Liver (tissue), 9 donors: ENCODE measurements around the gene LHFPL6. TPM values are rescaled to one million over a fixed set of nuclear protein-coding genes. Genes with fewer than 3 reads are reported as not detected.

Source experiments
- DNase-seq: peaks from one replicate; pipeline ENCODE4 v3.0.0-alpha.2; 2017; ENCODE audit warnings: low spot score
- H3K27ac ChIP-seq, 2 donors: one replicate each; pipeline ENCODE4 v1.7.0; 2013; ENCODE audit warnings: inconsistent platforms in 2 of 2, low read length in 2 of 2, control low read depth in 1 of 2, low read depth in 1 of 2, mild to moderate bottlenecking in 1 of 2
- H3K27me3 ChIP-seq, 4 donors: one replicate each; pipeline versions ENCODE4 v1.6.1 to v1.7.0; 2013; ENCODE audit warnings: low read length in 3 of 4, inconsistent platforms in 1 of 4, mild to moderate bottlenecking in 1 of 4, moderate library complexity in 1 of 4; ENCODE audit not compliant: control insufficient read depth in 4 of 4, insufficient read depth in 4 of 4
- H3K36me3 ChIP-seq, 4 donors: one replicate each; pipeline versions ENCODE4 v1.6.1 to v1.7.0; 2013; ENCODE audit warnings: low read length in 3 of 4, mild to moderate bottlenecking in 3 of 4, low read depth in 1 of 4, moderate library complexity in 1 of 4; ENCODE audit not compliant: control insufficient read depth in 4 of 4, insufficient read depth in 3 of 4
- H3K4me1 ChIP-seq, 4 donors: one replicate each; pipeline versions ENCODE4 v1.6.1 to v1.7.0; 2013; ENCODE audit warnings: low read length in 3 of 4, mild to moderate bottlenecking in 3 of 4, moderate library complexity in 1 of 4; ENCODE audit not compliant: control insufficient read depth in 4 of 4, insufficient read depth in 4 of 4
- H3K4me3 ChIP-seq, 3 donors: one replicate each; pipeline versions ENCODE4 v1.6.1 to v1.7.0; 2013; ENCODE audit warnings: low read length in 3 of 3, control low read depth in 1 of 3, low read depth in 1 of 3, mild to moderate bottlenecking in 1 of 3
- H3K9ac ChIP-seq, 2 donors: one replicate each; pipeline ENCODE4 v1.7.0; 2013; ENCODE audit warnings: low read length in 2 of 2, mild to moderate bottlenecking in 2 of 2, moderate library complexity in 2 of 2, control low read depth in 1 of 2, low read depth in 1 of 2
- H3K9me3 ChIP-seq, 4 donors: one replicate each; pipeline versions ENCODE4 v1.6.1 to v1.7.0; 2013; ENCODE audit warnings: low read length in 3 of 4; ENCODE audit not compliant: control insufficient read depth in 4 of 4
- ATF3 ChIP-seq: IDR thresholded peaks from 2 replicates; pipeline ENCODE4 v1.6.1; 2016; ENCODE audit warnings: antibody characterized with exemption
- CTCF ChIP-seq: fragments of 150-350 bp; IDR thresholded peaks from 2 replicates; pipeline ENCODE4 v1.5.1; 2017; ENCODE audit warnings: improper control_type of control experiment, low read depth, low read length; ENCODE audit not compliant: missing input control
- FOXA2 ChIP-seq: IDR thresholded peaks from 2 replicates; pipeline ENCODE4 v1.6.1; 2016; ENCODE audit warnings: antibody characterized with exemption
- GABPA ChIP-seq, 2 donors: IDR thresholded peaks in 1 of 2; conservative IDR thresholded peaks in 1 of 2; 2 replicates each; pipeline ENCODE4 v1.6.1; 2016; ENCODE audit warnings: antibody characterized with exemption in 2 of 2, mild to moderate bottlenecking in 1 of 2, moderate library complexity in 1 of 2
- HNF4A ChIP-seq, 2 donors: conservative IDR thresholded peaks; 2 replicates each; pipeline ENCODE4 v1.6.1; 2016; ENCODE audit warnings: antibody characterized with exemption in 2 of 2, mild to moderate bottlenecking in 2 of 2
- HNF4G ChIP-seq: IDR thresholded peaks from 2 replicates; pipeline ENCODE4 v1.6.1; 2016; ENCODE audit warnings: antibody characterized with exemption
- MAX ChIP-seq: IDR thresholded peaks from 2 replicates; pipeline ENCODE4 v1.6.1; 2016; ENCODE audit warnings: antibody characterized with exemption
- NR2F2 ChIP-seq: IDR thresholded peaks from 2 replicates; pipeline ENCODE4 v1.6.1; 2016; ENCODE audit warnings: antibody characterized with exemption
- RAD21 ChIP-seq, 2 donors: IDR thresholded peaks; 2 replicates each; pipeline ENCODE4 v1.6.1; 2016; ENCODE audit warnings: antibody characterized with exemption in 2 of 2, mild to moderate bottlenecking in 2 of 2
- REST ChIP-seq: IDR thresholded peaks from 2 replicates; pipeline ENCODE4 v1.6.1; 2016; ENCODE audit warnings: antibody characterized with exemption, mild to moderate bottlenecking
- TAF1 ChIP-seq: conservative IDR thresholded peaks from 2 replicates; pipeline ENCODE4 v1.6.1; 2016; ENCODE audit warnings: antibody characterized with exemption, mild to moderate bottlenecking
- YY1 ChIP-seq: IDR thresholded peaks from 2 replicates; pipeline ENCODE4 v1.6.1; 2016; ENCODE audit warnings: antibody characterized with exemption, mild to moderate bottlenecking
- ZBTB33 ChIP-seq: IDR thresholded peaks from 2 replicates; pipeline ENCODE4 v1.6.1; 2016; ENCODE audit warnings: antibody characterized with exemption
- WGBS: extraction: QIAGEN DNeasy Blood & Tissue Kit; methylation state at CpG from one replicate; pipeline ENCODE4 v1.1.7; 2013; 5-methylcytosine and 5-hydroxymethylcytosine counted together
- polyA plus RNA-seq, 2 donors: library from polyadenylated mRNA; stranded (reverse) in 1 of 2; unstranded in 1 of 2; fragments of 200-250 nt in 1 of 2; fragments of >200 nt in 1 of 2; fragmentation: Nextera tagmentation in 1 of 2; extraction: Ambion mirVana in 1 of 2; gene quantifications; one replicate each; pipeline versions ENCODE4 v1.2.1 to v1.2.3, GENCODE V29; 2013 to 2015
- total RNA-seq, 2 donors: library from RNA; depleted of rRNA; stranded (reverse); fragments of >200 nt; gene quantifications; one replicate each; pipeline ENCODE4 v1.2.3, GENCODE V29; 2014
- donor health status: healthy.
- donor health status: healthy.
- donor health status: healthy.
- donor health status: healthy.
- donor health status: healthy.

The LHFPL6 gene
- total and polyA plus RNA-seq, 4 donors = 2.6 to 8.3 (median 5.5) TPM

GRCh38 chr13:39350461-39350881, 252.5 kb downstream of the LHFPL6 start:
- DNase-seq = no peak
- TF ChIP-seq NR2F2 = no peak
- no peak for TF ChIP-seq HNF4G
- TF ChIP-seq TAF1 = no peak
- no peak for TF ChIP-seq FOXA2
- no peak for TF ChIP-seq YY1
- TF ChIP-seq HNF4A (conservative IDR thresholded peaks at IDR 0.05) = no peak
- no peak for TF ChIP-seq RAD21 (IDR thresholded peaks at IDR 0.05)
- TF ChIP-seq ZBTB33 = no peak
- no peaks in the 10 kb centered on the region for H3K4me1 ChIP-seq
- no peaks in the 10 kb centered on the region for H3K36me3 ChIP-seq
- H3K27me3 ChIP-seq = peaks cover 0 to 1% (median 0%) of the 10 kb centered on the region in 4 donors
- H3K4me3 ChIP-seq = no peak overlapping the region
- 39% methylated on average over 3 of the region's 3 CpGs for WGBS
- no peaks in the 10 kb centered on the region for H3K9me3 ChIP-seq
- no peak overlapping the region for H3K9ac ChIP-seq
- no peak overlapping the region for H3K27ac ChIP-seq

GRCh38 chr13:39349391-39349960, 253.5 kb downstream of the LHFPL6 start:
- Histone ChIP-seq H3K9ac (no peak overlapping the region), H3K4me1 (no peaks in the 10 kb centered on the region), H3K9me3 (no peaks in the 10 kb centered on the region), H3K4me3 (no peak overlapping the region), H3K36me3 (no peaks in the 10 kb centered on the region), H3K27ac (no peak overlapping the region), H3K27me3 (no peaks in the 10 kb centered on the region)
- TF ChIP-seq REST (no peak), CTCF (no peak), YY1 (no peak), ATF3 (no peak), GABPA (IDR thresholded peaks at IDR 0.05 in 1 of 2, conservative IDR thresholded peaks at IDR 0.05 in 1 of 2) (no peak), FOXA2 (no peak), MAX (no peak)
- no peak for DNase-seq
- WGBS = 82% methylated on average over 6 of the region's 6 CpGs
